Measurements from ENCODE around the gene HSP90B1.
A peak's percentile ranks its signal among the peaks of the same experiment; 100 is the strongest.

The HSP90B1 gene

GRCh38 chr12:103917873-103918272 is 12.3 kb upstream of the HSP90B1 start:
- H3K36me3 ChIP-seq = no peaks in the 10 kb centered on the region
- no peak overlapping the region for H3K4me3 ChIP-seq (ENCODE audit: low read depth, low read length)
- no peaks in the 10 kb centered on the region for H3K4me1 ChIP-seq
- no peak for TF ChIP-seq CTCF (IDR thresholded peaks at IDR 0.05; ENCODE audit: low read depth, low read length)
- H3K9me3 ChIP-seq = no peaks in the 10 kb centered on the region
- H3K27me3 ChIP-seq = no peaks in the 10 kb centered on the region
- DNase-seq = no peak

- Histone ChIP-seq H3K9me3 (no peaks in the 10 kb centered on the region), H3K36me3 (no peaks in the 10 kb centered on the region), H3K4me3 (ENCODE audit: low read depth, low read length) (no peak overlapping the region), H3K4me1 (no peaks in the 10 kb centered on the region), H3K27me3 (no peaks in the 10 kb centered on the region)
- peak; percentile 18 for DNase-seq
- no peak for TF ChIP-seq CTCF (IDR thresholded peaks at IDR 0.05; ENCODE audit: low read depth, low read length)
These were observed 5.2 kb upstream of the HSP90B1 start for GRCh38 chr12:103924761-103925641.

DNA sequence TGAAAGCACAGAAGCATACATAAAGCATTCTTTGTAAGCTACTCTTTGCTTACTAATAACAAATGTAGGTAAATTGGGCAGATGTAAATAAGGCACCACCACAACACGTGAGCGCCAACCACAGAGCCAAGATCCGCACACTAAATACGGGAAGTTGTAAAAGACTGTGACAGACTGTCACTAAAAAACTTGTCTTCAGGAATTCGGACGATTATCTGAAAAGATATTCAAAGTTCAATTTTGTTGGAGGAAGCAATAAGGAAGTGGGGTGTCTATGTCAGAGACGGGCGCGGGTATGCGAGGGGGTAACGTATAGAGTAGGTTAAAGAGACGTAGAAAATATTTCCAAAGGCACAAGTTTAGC is 1.5 kb upstream of the HSP90B1 start:
- no peak for DNase-seq
- no peaks in the 10 kb centered on the region for H3K27me3 ChIP-seq
- no peak for TF ChIP-seq CTCF (IDR thresholded peaks at IDR 0.05; ENCODE audit: low read depth, low read length)
- no peaks in the 10 kb centered on the region for H3K9me3 ChIP-seq
- peak overlapping the region; percentile 75 for H3K4me3 ChIP-seq (ENCODE audit: low read depth, low read length)
- peaks cover 22% of the 10 kb centered on the region for H3K36me3 ChIP-seq
- H3K4me1 ChIP-seq = no peaks in the 10 kb centered on the region

- no peaks in the 10 kb centered on the region for H3K9me3 ChIP-seq
- no peaks in the 10 kb centered on the region for H3K4me1 ChIP-seq
- peak; percentile 83 for DNase-seq
- H3K4me3 ChIP-seq (ENCODE audit: low read depth, low read length) = peak overlapping the region; percentile 75
- no peak for TF ChIP-seq CTCF (IDR thresholded peaks at IDR 0.05; ENCODE audit: low read depth, low read length)
- H3K27me3 ChIP-seq = no peaks in the 10 kb centered on the region
- peaks cover 28% of the 10 kb centered on the region for H3K36me3 ChIP-seq
These were observed 995 bp upstream of the HSP90B1 start for GRCh38 chr12:103929046-103929783.

- TF ChIP-seq CTCF (IDR thresholded peaks at IDR 0.05; ENCODE audit: low read depth, low read length) = no peak
- Histone ChIP-seq H3K4me3 (ENCODE audit: low read depth, low read length) (peak overlapping the region; percentile 75), H3K4me1 (no peaks in the 10 kb centered on the region), H3K9me3 (no peaks in the 10 kb centered on the region), H3K36me3 (peaks cover 32% of the 10 kb centered on the region), H3K27me3 (no peaks in the 10 kb centered on the region)
- DNase-seq = no peak
These were observed 501 bp upstream of the HSP90B1 start for GRCh38 chr12:103929784-103930033.
